B cell (primary cell): ENCODE data around the gene ALS2CL. TPM values are rescaled to one million over a fixed set of nuclear protein-coding genes. Genes with fewer than 3 reads are reported as not detected.

ENCODE experiments used
- ATAC-seq: fragments of 200-7000 bp; cut with Tn5 transposase; one replicate; pipeline ENCODE4 v1.10.0; 2021; ENCODE audit warnings: low read depth, mild to moderate bottlenecking, moderate number of reproducible peaks, moderate library complexity
- CTCF ChIA-PET: fragments of 350-600 bp; sonication (Branson Sonifier 250); formaldehyde crosslinking; loops from one replicate; lab custom pipeline; 2021; ENCODE audit warnings: antibody characterized with exemption, inconsistent platforms; lab: Charles Lee
- POLR2A ChIA-PET: fragments of 350-600 bp; sonication (Branson Sonifier 250); formaldehyde crosslinking; loops from one replicate; lab custom pipeline; 2021; ENCODE audit warnings: antibody characterized with exemption; lab: Charles Lee
- DNase-seq: peaks from one replicate; pipeline ENCODE4 v3.0.0; 2013
- H2AFZ ChIP-seq: 2 replicates; pipeline ENCODE4 v1.6.1; 2012; ENCODE audit warnings: mild to moderate bottlenecking, low read depth, low read length; ENCODE audit not compliant: insufficient read depth, poor library complexity, severe bottlenecking
- H3K27ac ChIP-seq, 2 donors: 1 replicate in 1 of 2; 2 replicates in 1 of 2; pipeline ENCODE4 v1.5.1; 2012 to 2013; ENCODE audit warnings: low read length in 2 of 2, mild to moderate bottlenecking in 2 of 2, moderate library complexity in 1 of 2
- H3K27me3 ChIP-seq, 4 experiments: fragments of 200-600 bp in 1 of 4; sonication (generic) in 1 of 4; replicated peaks in 1 of 4; 1 replicate in 2 of 4; 2 replicates in 2 of 4; pipeline versions ENCODE4 v1.6.1 to v1.7.0; 2013 to 2016; ENCODE audit warnings: low read length in 3 of 4, mild to moderate bottlenecking in 2 of 4, mixed read lengths in 1 of 4, moderate library complexity in 1 of 4; ENCODE audit not compliant: insufficient read depth in 4 of 4, control insufficient read depth in 3 of 4; ENCODE audit errors: control extremely low read depth in 1 of 4
- H3K36me3 ChIP-seq, 2 experiments: replicated peaks in 1 of 2; 1 replicate in 1 of 2; 2 replicates in 1 of 2; pipeline versions ENCODE4 v1.6.1 to v1.7.1; 2013; ENCODE audit warnings: low read length in 1 of 2; ENCODE audit not compliant: insufficient read depth in 2 of 2, control insufficient read depth in 1 of 2; ENCODE audit errors: control extremely low read depth in 1 of 2, extremely low read depth in 1 of 2
- H3K4me1 ChIP-seq, 2 donors: fragments of 200-600 bp in 1 of 2; sonication (generic) in 1 of 2; 1 replicate in 1 of 2; 2 replicates in 1 of 2; pipeline versions ENCODE4 v1.5.1 to v1.6.1; 2013 to 2017; ENCODE audit warnings: low read length in 2 of 2; ENCODE audit not compliant: control insufficient read depth in 2 of 2, insufficient read depth in 2 of 2
- H3K4me2 ChIP-seq: replicated peaks from 2 replicates; pipeline ENCODE3; 2012; ENCODE audit warnings: mild to moderate bottlenecking, low read depth, low read length; ENCODE audit not compliant: poor library complexity, severe bottlenecking
- H3K4me3 ChIP-seq, 5 experiments: fragments of 200-600 bp in 1 of 5; sonication (generic) in 1 of 5; 1 replicate in 3 of 5; 2 replicates in 2 of 5; pipeline versions ENCODE4 v1.5.1 to v1.7.0; 2011 to 2016; ENCODE audit warnings: low read length in 4 of 5, mild to moderate bottlenecking in 4 of 5, low read depth in 2 of 5, control low read depth in 1 of 5, moderate library complexity in 1 of 5; ENCODE audit not compliant: insufficient read depth in 1 of 5; ENCODE audit errors: control extremely low read depth in 1 of 5, extremely low read depth in 1 of 5
- H3K79me2 ChIP-seq: fragments of 200-600 bp; sonication (generic); one replicate; pipeline ENCODE4 v1.6.0; 2016; ENCODE audit warnings: low read length; ENCODE audit not compliant: control insufficient read depth, insufficient read depth
- H3K9ac ChIP-seq: fragments of 200-600 bp; sonication (generic); 2 replicates; pipeline ENCODE4 v1.6.1; 2017; ENCODE audit warnings: mild to moderate bottlenecking, low read length, moderate library complexity
- H3K9me3 ChIP-seq, 3 donors: one replicate each; pipeline versions ENCODE4 v1.6.1 to v1.7.1; 2013; ENCODE audit warnings: low read length in 2 of 3; ENCODE audit not compliant: control insufficient read depth in 2 of 3, insufficient read depth in 1 of 3; ENCODE audit errors: control extremely low read depth in 1 of 3
- H4K20me1 ChIP-seq: 2 replicates; pipeline ENCODE4 v1.6.0; 2012; ENCODE audit warnings: mild to moderate bottlenecking, low read length; ENCODE audit not compliant: insufficient read depth, control insufficient read depth, poor library complexity, severe bottlenecking
- H3K27ac Mint-ChIP-seq: one replicate; pipeline ENCODE4 v1.8.0; 2021; ENCODE audit warnings: mixed read lengths
- H3K27me3 Mint-ChIP-seq: one replicate; pipeline ENCODE4 v1.8.0; 2021; ENCODE audit warnings: mixed read lengths
- H3K4me1 Mint-ChIP-seq: one replicate; pipeline ENCODE4 v1.8.0; 2021; ENCODE audit warnings: mixed read lengths
- H3K4me3 Mint-ChIP-seq: one replicate; pipeline ENCODE4 v1.8.0; 2021; ENCODE audit warnings: mixed read lengths
- H3K9me3 Mint-ChIP-seq: one replicate; pipeline ENCODE4 v1.8.0; 2022; ENCODE audit warnings: mixed read lengths; ENCODE audit not compliant: insufficient read depth
- CTCF ChIP-seq: fragments of 200-600 bp; IDR thresholded peaks from one replicate; pipeline ENCODE4 v1.8.0; 2022; ENCODE audit warnings: antibody characterized with exemption, mild to moderate bottlenecking
- EZH2 ChIP-seq: IDR thresholded peaks from 2 replicates; pipeline ENCODE4 v1.6.1; 2012; ENCODE audit warnings: borderline replicate concordance, low read depth, mild to moderate bottlenecking, moderate library complexity, low read length; ENCODE audit not compliant: insufficient read depth, poor library complexity, severe bottlenecking
- WGBS: methylation state at CpG from one replicate; pipeline ENCODE4 v1.1.5; 2013; ENCODE audit warnings: missing lambda C conversion rate; ENCODE audit not compliant: insufficient coverage; 5-methylcytosine and 5-hydroxymethylcytosine counted together
- intact Hi-C: fragments of 100-400 bp; cut with micrococcal nuclease; formaldehyde crosslinking; loops from one replicate; pipeline ENCODE4 v1.10.0; 2022
- polyA plus RNA-seq: library from polyadenylated mRNA; depleted of rRNA; stranded (reverse); fragments of >200 nt; gene quantifications from 2 replicates; pipeline ENCODE4 v1.2.3, GENCODE V29; 2012
- total RNA-seq, 2 donors: library from RNA; stranded (reverse); fragments of 120-200 nt in 1 of 2; gene quantifications; 1 replicate in 1 of 2; 2 replicates in 1 of 2; pipeline versions ENCODE4 v1.2.3 to v1.2.4, GENCODE V29; 2013 to 2022

The ALS2CL gene
- total and polyA plus RNA-seq, 2 donors (not counting 1 experiment from before 2014, with no cell fraction given): 0.22 to 0.30 TPM

GRCh38 chr3:46667061-46667621 is 26.3 kb downstream of the ALS2CL start:
- intact Hi-C loops: no loop called here
- H3K4me3 ChIP-seq: no peak overlapping the region
- Mint-ChIP-seq H3K27me3 (peaks cover 6% of the 10 kb centered on the region), H3K27ac (no peak overlapping the region), H3K4me3 (no peak overlapping the region), H3K4me1 (no peaks in the 10 kb centered on the region), H3K9me3 (no peaks in the 10 kb centered on the region)
- WGBS: 80% methylated on average over 8 of the region's 8 CpGs
- H3K4me2 ChIP-seq: no peak overlapping the region
- no peaks in the 10 kb centered on the region for H3K36me3 ChIP-seq
- no peaks in the 10 kb centered on the region for H3K9me3 ChIP-seq
- H3K9ac ChIP-seq: no peak overlapping the region
- no peak overlapping the region for H3K27ac ChIP-seq
- no peaks in the 10 kb centered on the region for H3K79me2 ChIP-seq
- DNase-seq: no peak
- TF ChIP-seq EZH2 (no peak), CTCF (no peak)
- H4K20me1 ChIP-seq: no peaks in the 10 kb centered on the region
- no peaks in the 10 kb centered on the region for H3K4me1 ChIP-seq
- CTCF ChIA-PET: no interaction called here
- no peak overlapping the region for H2AFZ ChIP-seq
- POLR2A ChIA-PET: no interaction called here
- ATAC-seq: no peak
- H3K27me3 ChIP-seq: no peaks in the 10 kb centered on the region

DNA sequence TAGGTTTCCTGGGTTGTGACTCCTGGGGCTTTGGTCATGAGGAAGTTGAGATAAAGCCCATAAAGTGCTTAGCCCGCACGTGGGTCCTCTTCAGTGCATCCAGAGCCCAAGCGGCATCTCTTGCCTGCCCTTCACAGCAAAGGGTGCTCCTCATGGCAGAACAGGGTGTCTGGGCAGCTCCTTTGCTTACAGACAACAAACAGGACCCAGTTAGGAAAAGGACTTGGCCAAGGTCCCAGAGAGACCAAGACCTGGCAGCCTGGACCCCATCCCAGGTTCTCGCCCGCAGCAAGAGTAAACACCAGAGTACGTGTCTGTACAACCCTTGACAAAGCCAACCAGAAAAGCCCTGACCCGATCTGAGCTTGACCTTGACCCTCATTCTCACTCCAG is 27.0 kb downstream of the ALS2CL start:
- no peak overlapping the region for H3K4me2 ChIP-seq
- no peaks in the 10 kb centered on the region for H3K4me1 ChIP-seq
- H3K27ac Mint-ChIP-seq: no peak overlapping the region
- H3K9ac ChIP-seq: no peak overlapping the region
- H3K79me2 ChIP-seq: no peaks in the 10 kb centered on the region
- intact Hi-C loops: no loop called here
- H3K27ac ChIP-seq: no peak overlapping the region
- H3K36me3 ChIP-seq: no peaks in the 10 kb centered on the region
- no peak for ATAC-seq
- TF ChIP-seq EZH2 (no peak), CTCF (no peak)
- H2AFZ ChIP-seq: no peak overlapping the region
- no peak overlapping the region for H3K4me3 Mint-ChIP-seq
- no peaks in the 10 kb centered on the region for H3K27me3 ChIP-seq
- CTCF ChIA-PET: no interaction called here
- H3K9me3 ChIP-seq: no peaks in the 10 kb centered on the region
- H3K4me3 ChIP-seq: no peak overlapping the region
- DNase-seq: no peak
- POLR2A ChIA-PET: no interaction called here
- 92% methylated on average over 7 of the region's 7 CpGs for WGBS
- peaks cover 11% of the 10 kb centered on the region for H3K27me3 Mint-ChIP-seq
- H4K20me1 ChIP-seq: no peaks in the 10 kb centered on the region
- H3K4me1 Mint-ChIP-seq: no peaks in the 10 kb centered on the region
- no peaks in the 10 kb centered on the region for H3K9me3 Mint-ChIP-seq
